GDM1 (cell line): ENCODE data around the gene NECAB2.

Experiments
- DNase-seq: peaks from one replicate; lab custom pipeline; 2025; lab: John Stamatoyannopoulos, UW

The NECAB2 gene

DNA sequence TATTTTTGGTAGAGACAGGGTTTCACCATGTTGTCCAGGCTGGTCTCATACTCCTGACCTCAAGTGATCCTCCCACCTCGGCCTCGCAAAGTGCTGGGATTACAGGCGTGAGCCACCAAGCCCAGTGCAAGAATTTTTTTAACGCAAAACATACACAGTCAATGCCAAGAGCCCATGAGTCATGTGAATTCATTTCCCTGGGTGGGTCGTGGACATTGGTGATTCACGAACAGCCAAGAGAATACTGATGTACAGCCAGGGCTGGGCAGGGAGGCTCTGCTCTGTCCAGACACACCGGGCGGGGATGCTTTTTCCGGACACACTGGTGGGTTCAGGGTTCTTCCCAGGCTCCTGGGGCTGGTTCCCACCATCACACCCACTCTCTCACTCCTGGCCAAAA lies 56.8 kb downstream of the NECAB2 start:
- no peak for DNase-seq

DNA sequence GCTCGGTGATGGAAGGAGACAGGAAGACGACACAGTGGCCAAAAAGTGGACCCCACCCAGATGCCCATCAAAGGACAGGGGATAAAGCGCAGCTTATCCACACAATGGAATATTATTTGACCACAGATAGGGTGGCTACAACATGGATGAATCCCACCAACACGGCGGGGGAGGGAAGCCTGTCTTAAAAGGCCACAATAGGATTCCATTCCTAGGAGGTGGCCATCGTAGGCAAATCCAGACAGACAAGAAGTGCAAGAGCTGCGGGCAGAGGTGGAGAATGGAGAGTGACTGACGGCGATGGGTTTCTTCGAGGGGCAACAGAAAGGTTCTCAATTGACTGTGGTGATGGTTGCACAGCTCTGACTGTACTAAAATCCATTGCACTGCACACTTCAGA lies 58.6 kb downstream of the NECAB2 start:
- no peak for DNase-seq

- DNase-seq, result no peak
Measured at GRCh38 chr16:84027625-84028024, 59.6 kb downstream of the NECAB2 start.

GRCh38 chr16:84029297-84030047 lies 61.4 kb downstream of the NECAB2 start:
- DNase-seq, result peak; percentile 12

DNA sequence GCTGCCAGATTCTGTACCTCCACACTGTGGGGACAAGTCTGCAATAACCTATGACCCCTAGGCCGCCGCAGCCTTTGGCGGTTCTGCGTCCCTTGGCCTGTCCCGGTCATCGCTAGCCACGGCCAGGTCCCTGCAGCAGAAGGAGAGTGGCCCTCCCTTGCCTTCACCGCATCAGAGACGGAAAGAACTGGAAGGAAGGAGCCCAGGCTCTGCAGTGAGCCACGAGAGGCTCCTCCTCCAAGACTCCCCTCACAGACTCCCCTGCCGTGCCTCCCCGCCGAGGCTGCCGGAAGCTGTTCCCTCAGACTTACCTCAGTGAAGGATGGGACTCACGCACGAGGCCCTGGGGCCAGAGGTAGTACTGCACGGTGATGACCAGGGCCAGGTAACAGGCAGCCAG lies 63.5 kb downstream of the NECAB2 start:
- no peak for DNase-seq

DNA sequence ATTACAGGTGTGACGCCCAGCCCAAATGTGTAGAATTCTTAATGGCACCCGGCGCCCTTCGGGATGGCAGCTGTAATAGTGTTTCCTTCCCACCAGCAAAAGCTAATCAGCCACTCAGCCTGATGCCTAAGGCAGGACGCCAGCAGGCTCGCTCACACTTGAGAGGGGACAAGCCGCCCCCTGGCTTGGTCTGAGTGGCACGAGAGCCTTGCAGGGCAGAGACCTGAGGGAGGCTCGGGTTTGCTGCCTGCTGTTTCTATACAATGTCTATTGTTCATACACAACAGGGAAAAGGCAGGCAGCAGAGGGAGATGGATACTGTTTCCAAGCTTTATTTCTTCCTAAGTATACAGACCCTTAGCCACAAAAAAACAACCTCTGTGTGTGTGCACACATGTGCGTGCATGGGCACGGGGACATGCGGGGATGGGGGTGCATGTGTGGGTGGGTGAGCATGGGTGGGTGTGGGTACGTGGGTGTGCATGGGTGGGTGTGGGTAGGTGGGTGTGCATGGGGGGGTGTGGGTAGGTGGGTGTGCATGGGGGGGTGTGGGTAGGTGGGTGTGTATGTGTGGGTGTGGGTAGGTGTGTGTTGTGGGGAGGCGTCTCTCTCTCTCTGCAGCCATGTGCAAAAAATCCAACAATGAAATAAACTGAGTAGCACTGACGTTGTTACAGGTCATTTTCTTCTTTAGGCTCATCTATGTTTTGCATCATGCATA lies 64.6 kb downstream of the NECAB2 start:
- DNase-seq, result no peak

- DNase-seq, result no peak
Measured at GRCh38 chr16:84033251-84034195, 65.5 kb downstream of the NECAB2 start.

- no peak for DNase-seq
Measured at GRCh38 chr16:84034516-84034915, 66.5 kb downstream of the NECAB2 start.

DNA sequence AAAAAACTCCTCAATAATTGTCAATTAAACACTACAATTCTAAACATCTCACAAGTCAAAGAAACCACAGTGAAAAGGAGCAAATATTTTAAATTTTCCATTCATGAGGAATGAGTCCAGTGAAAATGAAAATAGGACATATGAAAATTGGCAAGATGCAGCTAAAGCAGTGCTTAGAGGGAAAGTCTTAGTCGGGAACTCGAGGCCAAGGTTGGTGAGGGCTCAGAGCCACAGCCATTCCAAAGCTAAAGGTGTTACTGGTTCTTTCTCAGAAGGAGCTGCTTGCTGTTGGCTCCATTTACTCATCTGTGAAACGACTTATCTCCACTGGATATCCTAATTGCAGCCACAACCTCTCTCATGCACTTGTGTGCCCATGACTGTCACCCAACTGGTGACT lies 68.1 kb downstream of the NECAB2 start:
- DNase-seq, result no peak

DNA sequence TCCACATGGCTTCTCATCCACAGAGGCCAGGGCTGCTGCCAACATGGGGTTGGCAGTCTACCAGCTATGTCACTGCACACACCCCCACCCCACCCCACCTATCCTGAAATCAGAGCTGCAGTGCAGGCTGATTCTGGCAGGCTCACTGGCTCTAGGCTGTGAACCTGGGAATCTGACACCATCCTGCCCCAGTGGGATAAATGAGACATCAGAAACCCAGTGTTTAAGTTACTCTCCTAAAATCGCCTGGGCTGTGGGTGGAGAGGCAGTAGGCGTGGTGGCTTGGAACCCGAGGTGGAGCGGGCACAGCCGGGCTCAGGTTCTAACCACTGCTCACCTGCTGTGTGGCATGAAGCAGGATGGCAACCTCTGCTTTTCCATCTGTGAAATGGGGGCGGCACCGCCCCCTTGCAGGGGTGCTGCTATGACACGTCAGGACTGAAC lies 69.0 kb downstream of the NECAB2 start:
- DNase-seq, result no peak

- DNase-seq, result no peak
Measured at GRCh38 chr16:84038469-84038868, 70.4 kb downstream of the NECAB2 start.

DNA sequence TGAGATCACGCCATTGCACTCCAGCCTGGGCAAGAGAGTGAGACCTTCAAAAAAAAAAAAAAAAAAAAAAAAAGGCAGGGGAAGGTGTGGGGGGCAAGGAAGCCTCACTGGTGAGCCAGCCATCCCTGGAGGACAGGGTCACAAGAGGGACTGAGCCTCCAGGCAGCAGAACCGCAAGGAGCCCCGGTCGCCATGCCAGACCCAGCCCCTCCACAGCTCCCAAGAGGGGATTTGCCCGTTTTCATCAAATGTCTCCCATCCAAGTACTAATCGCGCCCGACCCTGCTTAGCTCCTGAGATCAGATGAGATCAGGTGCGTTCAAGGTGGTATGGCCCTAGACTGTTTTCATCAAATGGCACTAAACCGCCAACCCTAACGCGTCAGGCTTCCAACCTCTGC lies 71.7 kb downstream of the NECAB2 start:
- DNase-seq, result no peak

DNA sequence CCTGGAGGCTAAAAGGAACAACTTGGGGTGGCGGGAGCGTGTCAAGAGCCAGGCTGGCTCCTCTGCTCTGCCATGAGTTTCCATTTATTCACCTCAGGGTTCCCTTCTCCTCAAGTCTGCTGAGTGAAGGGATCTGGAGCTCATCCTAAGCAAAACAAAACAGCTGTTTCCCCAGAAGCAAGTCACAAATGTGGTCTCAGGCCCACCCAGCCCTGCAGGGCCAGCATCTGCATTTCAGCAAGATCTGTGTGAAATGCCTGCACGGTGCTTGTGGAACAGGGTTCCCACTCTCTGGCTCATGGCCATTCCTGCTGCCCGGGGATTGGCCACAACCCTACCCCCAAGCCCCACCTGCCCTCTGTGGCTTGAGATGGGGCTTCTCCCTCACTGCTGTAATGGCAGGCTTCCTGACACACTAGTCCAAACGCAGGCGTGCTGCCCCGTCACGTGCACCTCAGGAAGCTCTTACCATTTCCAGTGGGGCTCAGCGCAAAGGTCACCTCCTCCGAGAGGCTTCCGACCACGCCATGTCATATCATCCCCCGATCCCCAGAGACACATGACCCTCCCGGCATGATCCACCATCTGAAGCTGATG lies 72.3 kb downstream of the NECAB2 start:
- no peak for DNase-seq

GRCh38 chr16:84040823-84041820 lies 73.1 kb downstream of the NECAB2 start:
- no peak for DNase-seq

- DNase-seq, result no peak
Measured at GRCh38 chr16:84041881-84042280, 73.8 kb downstream of the NECAB2 start.

GRCh38 chr16:84042308-84042878 lies 74.3 kb downstream of the NECAB2 start, which contains the start of gene SLC38A8:
TSS of gene SLC38A8 (minus strand) at chr16:84042795. CDS start at chr16:84042157, 638 bp downstream.
- DNase-seq, result no peak

GRCh38 chr16:84042879-84043485 lies 74.9 kb downstream of the NECAB2 start:
- DNase-seq, result no peak

DNA sequence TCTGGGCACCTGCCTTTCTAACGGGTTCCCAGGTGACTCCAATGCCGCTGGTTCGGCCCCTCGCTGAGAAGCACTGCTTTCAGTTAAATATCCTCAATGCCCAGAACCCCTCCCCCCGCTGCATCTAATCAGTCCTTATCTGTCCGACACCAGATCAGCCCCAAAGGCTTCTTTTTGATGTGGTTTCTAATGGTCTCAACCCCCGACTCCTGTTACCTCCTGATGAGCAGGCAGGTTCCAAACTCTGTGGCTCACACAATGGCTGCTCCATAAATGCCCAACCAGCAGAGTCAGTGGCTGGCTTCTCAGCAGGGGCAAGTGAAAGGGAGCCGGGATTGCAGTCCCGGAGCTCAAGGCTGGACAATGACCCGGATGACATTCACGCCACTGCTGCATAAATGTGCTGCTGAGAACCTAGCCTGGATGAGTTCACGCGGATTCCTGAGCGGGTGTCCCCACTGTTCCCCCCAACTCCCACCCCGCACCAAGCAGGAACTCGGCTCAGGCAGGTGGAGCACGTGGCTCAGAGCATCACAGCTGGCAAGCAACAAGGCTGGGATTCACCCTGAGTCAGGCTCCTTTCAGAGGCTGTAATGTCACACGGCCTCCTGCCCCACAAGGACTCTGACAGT lies 75.6 kb downstream of the NECAB2 start:
- DNase-seq, result no peak

DNA sequence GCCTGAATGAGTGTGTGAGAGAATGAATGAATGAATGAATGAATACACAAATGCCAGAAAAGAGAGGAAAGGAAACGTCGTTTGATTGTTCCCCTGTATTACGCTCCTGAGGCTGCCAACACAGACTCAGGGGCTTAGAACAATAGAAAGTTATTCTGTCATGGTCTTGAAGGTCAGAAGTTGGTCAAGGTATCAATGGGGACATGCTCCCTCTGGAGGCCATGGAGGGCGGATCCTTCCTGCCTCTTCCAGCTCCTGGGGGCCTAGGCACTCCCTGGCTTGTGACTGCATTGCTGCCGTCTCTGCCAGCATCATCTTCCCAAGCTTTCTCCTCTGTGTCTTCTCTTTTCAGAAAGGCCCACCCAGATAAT lies 76.1 kb downstream of the NECAB2 start:
- no peak for DNase-seq
